Daoy (cell line): Measurements from ENCODE around the gene DCDC2. TPM values are rescaled to one million over a fixed set of nuclear protein-coding genes. Genes with fewer than 3 reads are reported as not detected.
"Not testable (repeated sequence)": the region's sequence is repeated elsewhere in the genome, so short reads cannot be mapped to it uniquely, and the experiment has no call there.

Experiments used
- DNase-seq: peaks from one replicate; pipeline ENCODE4 v3.0.0-alpha.2; 2015; ENCODE audit warnings: low read depth
- total RNA-seq: library from RNA; depleted of rRNA; stranded (reverse); fragments of >200 nt; shearing (Covaris generic); gene quantifications from 2 replicates; pipeline ENCODE4 v1.2.3, GENCODE V29; 2014

The DCDC2 gene
- total RNA-seq, 1 experiment from 2014 or later, result 0.51 TPM

GRCh38 chr6:24225838-24226237 lies 132.0 kb downstream of the DCDC2 start:
- no peak for DNase-seq

DNA sequence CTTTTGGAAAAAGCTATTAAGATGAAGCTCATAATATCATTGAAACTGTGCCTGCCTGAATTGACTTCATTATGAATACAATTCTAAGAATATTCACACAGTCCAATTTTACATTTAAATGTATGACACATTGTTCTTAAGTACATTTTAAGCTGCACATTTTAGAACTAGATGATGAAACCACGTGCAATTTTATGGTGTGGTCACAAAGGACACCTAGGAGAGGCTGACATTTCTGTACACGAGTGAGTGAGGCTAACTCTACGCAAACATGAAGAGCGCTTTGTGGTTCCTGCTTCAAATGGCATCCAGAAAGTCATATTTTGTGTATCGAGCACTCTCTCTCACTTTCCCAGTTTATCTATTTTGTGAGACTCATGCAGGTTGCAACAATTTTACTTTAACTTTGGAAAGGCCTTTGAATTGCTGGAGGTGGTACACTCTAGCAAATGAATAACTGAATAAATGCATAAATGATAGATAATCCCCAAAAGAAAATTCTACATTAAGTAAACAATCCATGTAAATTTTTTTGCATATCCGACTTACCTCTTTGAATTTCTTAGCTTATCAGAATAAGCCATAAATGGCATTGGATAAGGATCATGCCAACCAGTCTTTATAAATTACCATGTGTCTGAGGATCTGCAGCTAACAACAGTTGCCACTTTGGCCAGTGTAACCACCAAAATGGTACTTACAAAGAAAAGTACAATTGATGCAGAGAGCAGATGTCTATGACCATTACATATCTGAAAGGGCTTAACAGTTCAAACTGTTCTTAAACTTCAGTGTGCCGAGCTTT lies 134.5 kb downstream of the DCDC2 start:
- DNase-seq, result no peak

DNA sequence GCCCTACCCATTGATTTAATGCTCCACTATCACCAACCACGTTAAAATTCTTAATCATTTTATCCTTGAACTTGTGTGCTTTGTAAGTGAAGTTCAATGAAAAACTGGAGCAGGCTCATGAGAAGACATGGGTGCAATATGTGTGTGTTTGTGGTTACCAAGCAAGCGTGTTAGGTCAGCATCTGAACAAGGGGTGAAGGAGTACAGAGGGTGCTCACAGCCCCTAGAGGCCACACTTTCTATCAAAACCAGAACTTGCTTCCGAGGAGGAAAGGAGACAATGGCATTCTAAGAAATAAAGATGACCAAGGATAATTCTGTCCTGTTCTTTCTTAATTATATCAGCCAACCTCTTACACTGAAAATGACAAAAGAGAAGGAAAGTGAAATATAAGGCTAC lies 138.2 kb downstream of the DCDC2 start:
- no peak for DNase-seq

- no peak for DNase-seq
Observed at GRCh38 chr6:24214984-24215383, 142.9 kb downstream of the DCDC2 start.

- DNase-seq, result no peak
Observed at GRCh38 chr6:24207413-24207812, 150.4 kb downstream of the DCDC2 start.

- peak; percentile 37 for DNase-seq
Observed at GRCh38 chr6:24205020-24205492, 152.8 kb downstream of the DCDC2 start.

GRCh38 chr6:24204113-24204512 lies 153.7 kb downstream of the DCDC2 start:
- DNase-seq, result not testable (repeated sequence)

GRCh38 chr6:24197892-24198291 lies 160.0 kb downstream of the DCDC2 start:
- DNase-seq, result no peak

GRCh38 chr6:24195836-24196597 lies 161.8 kb downstream of the DCDC2 start:
- no peak for DNase-seq

- peak; percentile 14 for DNase-seq
Observed at GRCh38 chr6:24194978-24195700, 162.7 kb downstream of the DCDC2 start.

DNA sequence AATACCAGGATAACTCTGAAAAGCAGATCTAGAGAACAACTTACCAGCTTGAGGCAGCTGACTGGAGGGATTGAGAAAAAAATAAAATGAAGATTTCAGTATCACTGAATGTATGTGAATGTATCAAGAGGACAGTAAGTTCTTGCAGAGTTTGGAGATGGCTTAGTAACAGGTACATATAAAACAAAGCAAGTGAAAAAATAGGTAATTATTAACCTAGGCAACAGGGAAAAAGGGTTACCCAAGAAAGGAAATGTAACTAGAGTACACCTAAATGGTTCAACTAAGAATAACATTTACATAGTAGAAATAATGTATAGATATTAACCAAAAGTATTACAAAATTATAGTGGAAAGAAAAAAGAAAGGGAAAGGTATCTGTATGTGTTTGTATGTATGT lies 164.5 kb downstream of the DCDC2 start:
- DNase-seq, result no peak

DNA sequence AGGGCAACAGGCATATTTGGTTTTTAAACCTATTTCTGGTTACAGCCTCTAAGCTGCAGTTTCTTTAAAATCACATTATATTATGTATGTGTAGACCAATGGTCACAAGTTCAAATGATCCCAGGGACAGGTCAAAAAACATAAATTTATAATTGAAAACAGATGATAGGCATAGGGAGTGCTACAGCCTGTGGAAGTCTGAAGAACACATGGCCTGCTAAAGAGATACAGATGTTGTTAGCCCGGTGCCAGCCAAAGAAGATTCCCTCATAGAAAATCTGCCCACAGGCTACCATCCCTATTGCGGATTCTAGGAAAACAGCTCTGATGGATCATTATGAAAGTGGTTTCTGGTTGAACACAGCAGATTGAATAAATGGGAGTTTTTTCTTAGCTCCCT lies 166.5 kb downstream of the DCDC2 start:
- no peak for DNase-seq

- no peak for DNase-seq
Observed at GRCh38 chr6:24188578-24189080, 169.2 kb downstream of the DCDC2 start.

DNA sequence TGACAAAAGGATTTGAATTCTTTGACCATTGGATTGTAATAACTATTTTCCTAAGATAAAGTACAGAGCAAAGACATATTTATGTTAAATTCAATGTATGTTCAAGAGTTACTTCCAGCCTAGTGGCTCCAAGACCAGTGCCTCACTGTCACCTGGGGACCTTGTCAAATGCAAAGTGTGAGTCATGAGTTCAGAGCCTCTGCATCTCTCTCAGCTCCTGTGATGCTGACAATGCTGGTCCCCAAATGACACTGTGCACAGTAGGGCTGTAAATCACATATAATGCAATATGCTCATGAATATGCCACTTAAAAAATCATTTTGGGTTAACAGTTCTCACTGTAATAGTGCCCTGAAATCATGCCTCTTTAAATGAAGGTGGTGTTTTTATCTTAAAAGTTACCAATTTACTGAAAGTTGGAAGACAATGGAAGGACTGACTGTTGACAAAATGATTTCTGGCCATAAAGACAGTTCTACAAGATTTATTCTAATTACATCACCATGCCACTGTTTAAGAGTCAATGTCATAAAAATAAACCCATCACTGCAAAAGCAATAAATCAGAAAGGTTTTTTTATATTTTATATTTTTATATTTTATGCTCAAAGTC lies 169.8 kb downstream of the DCDC2 start:
- DNase-seq, result no peak

DNA sequence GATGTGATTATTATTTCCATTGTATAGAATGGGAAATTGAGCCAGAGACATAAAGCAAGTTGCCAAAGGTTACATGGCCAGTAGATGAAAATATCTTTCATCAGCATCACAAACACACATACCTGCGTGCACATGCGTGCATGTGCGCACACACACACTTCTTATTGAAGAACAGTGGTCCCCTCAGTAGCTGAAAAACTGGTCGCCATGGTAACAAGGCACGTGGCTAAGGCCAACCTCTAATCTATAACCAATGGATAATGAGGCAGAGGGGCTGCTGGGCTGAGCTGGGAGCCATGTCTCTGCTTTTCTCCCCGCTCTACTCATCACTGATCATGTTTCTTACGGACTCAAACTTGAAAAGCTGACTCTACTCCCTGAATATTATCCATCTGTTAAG lies 171.5 kb downstream of the DCDC2 start:
- no peak for DNase-seq

DNA sequence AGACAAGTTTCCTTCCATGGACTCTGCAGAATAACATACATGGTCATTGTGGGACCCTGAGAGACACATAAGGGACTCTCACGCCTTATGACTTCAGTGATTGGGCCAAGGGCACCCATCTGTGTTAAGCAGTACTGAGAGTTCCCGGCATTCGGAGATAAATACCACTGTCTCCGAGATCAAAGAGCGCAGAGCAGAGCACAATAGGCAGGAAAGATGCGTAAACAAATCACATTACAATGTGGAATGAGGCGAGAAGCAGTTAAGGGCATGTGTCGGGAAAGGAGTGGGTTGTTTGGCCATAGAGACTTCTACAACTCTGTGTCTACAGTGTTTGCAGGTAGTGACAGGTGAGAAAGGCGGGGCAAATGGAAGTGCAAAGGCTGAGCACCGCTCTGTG lies 174.3 kb downstream of the DCDC2 start:
- no peak for DNase-seq

- no peak for DNase-seq
Observed at GRCh38 chr6:24157886-24158285, 200.0 kb downstream of the DCDC2 start.

DNA sequence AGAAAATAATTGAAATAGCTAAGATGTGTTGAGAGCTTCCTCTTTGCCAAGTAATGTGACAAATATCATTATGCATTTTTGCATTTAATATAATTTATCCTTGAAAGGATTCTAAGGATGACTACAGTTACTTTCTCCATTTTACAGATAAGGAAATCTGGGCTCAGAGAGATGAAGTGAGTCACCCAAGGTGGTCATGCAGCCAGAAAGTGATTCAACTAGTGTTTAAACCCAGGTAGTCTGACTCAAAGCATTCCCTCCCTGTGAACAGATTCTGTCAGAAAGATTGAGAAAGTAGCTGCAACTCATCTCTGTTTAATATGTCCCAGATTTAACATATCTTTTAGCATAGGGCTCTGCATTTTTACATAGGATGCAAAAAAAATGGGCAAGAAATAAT lies 203.7 kb downstream of the DCDC2 start:
- peak; percentile 34 for DNase-seq

- no peak for DNase-seq
Observed at GRCh38 chr6:24152014-24152413, 205.8 kb downstream of the DCDC2 start.

- DNase-seq, result no peak
Observed at GRCh38 chr6:24149836-24150235, 208.0 kb downstream of the DCDC2 start.

DNA sequence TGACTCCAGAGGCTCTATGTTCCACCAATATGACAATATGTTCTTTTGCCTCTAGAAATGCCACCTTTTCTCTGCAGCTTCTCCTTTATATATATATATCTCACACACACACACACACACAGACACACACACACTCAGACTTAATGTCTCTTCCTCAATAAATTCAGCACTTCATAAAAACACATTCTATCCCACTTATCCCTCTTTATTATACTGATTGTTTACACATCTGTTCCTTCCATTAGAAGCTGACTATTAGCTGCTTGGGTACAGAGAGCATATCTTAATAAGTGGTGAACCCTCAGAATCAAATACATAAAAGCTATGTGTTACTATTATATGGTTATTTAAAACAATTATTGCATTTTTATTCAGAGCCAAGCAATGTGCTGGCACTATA lies 208.6 kb downstream of the DCDC2 start:
- no peak for DNase-seq

- DNase-seq, result no peak
Observed at GRCh38 chr6:24148684-24149083, 209.2 kb downstream of the DCDC2 start.
